ENCODE measurements around the gene CYFIP2.

Gene CYFIP2

DNA sequence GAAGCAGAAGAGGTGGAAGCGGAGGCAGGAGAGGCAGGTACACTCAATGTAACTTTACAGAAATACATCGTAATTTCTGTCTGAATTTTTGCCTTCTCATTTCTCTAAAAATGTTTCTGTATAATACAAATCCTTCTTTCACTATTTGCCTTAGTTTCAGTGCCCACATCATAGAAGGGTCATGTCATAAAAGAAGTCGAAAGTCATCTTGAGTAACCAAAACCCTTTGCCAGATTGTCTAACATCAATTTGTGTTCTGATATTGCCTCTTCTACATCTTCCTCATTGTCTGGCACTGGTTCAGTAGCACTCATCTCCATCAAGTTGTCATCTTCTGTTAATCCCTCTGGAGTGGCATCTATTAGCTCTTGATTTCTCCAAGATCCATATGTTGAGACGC lies 6.2 kb upstream of the CYFIP2 start:
- DNase-seq (ENCODE audit: insufficient read length, low spot score) (no peak), FAIRE-seq (no peak)
- TF ChIP-seq, protein P1, sequence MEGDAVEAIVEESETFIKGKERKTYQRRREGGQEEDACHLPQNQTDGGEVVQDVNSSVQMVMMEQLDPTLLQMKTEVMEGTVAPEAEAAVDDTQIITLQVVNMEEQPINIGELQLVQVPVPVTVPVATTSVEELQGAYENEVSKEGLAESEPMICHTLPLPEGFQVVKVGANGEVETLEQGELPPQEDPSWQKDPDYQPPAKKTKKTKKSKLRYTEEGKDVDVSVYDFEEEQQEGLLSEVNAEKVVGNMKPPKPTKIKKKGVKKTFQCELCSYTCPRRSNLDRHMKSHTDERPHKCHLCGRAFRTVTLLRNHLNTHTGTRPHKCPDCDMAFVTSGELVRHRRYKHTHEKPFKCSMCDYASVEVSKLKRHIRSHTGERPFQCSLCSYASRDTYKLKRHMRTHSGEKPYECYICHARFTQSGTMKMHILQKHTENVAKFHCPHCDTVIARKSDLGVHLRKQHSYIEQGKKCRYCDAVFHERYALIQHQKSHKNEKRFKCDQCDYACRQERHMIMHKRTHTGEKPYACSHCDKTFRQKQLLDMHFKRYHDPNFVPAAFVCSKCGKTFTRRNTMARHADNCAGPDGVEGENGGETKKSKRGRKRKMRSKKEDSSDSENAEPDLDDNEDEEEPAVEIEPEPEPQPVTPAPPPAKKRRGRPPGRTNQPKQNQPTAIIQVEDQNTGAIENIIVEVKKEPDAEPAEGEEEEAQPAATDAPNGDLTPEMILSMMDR (IDR thresholded peaks at IDR 0.05; ENCODE audit: insufficient read depth, missing control alignments), result no peak

DNA sequence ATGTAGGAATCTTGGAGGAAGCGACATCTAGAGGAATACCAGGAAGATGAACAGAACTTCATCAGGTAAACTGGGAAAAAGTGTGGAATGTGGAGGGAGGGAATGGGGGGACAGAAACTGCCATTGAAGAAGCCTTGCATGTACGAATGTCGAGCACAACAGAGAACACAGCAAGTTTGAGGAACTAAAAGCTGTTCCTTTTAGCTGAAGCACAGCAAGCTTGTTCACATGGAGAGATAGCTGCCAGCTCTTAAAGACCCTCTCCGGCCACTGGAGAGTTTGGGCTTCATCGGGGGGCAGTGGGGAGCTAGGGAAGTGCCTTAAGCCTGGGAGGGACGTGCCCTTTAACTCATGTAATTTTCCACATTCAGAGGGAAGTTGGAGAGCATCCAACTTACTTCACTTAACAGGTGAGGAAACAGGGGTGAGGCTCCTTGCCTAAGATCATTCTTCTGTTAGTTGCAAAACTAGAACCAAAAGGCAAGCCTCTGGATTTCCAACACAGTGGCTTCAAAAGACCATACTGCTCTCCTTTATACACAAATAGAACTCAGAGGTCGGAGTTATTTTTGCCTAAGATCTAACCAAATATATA lies 2.3 kb upstream of the CYFIP2 start:
- FAIRE-seq, result no peak
- no peak for DNase-seq (ENCODE audit: insufficient read length, low spot score)
- TF ChIP-seq, protein P1 (IDR thresholded peaks at IDR 0.05; ENCODE audit: insufficient read depth, missing control alignments), result no peak

DNA sequence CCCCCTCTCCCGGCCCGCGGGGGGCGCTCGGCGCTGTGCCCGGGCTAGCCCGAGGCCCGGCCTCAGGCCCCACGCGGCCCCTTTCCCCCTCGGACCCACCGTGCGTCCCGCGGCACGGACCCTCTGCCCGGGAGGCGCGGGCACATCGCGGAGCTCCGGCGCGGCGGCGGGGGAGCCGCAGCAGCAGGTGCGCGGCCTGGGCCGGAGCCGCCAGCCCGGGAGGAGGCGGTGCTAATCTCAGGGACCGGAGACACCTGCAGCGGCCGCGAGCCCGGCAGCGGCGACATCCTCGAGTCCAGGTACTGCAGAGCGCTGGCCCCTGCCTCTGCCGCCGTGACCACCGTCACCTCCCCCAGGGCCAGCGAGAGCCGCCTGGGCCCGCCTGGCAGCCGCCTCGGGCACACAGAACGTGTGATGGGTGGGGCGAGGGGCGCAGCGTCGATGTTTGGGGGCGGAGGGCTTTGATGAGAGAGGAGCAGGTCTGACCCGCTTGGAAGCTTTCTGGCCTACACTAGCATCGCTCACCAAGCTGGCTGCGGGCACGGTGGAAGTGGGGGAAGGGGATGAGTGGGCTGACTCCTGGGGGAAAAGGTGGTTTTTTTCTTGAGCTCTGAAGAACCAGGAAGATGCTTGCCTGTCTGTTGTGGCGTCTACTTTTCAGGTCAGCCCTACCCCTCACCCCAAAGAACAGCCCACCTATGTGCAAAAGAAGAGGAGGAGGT lies 524 bp downstream of the CYFIP2 start:
- DNase-seq (ENCODE audit: insufficient read length, low spot score), result no peak
- TF ChIP-seq, protein P1 (IDR thresholded peaks at IDR 0.05; ENCODE audit: insufficient read depth, missing control alignments), result no peak
- FAIRE-seq, result no peak

DNA sequence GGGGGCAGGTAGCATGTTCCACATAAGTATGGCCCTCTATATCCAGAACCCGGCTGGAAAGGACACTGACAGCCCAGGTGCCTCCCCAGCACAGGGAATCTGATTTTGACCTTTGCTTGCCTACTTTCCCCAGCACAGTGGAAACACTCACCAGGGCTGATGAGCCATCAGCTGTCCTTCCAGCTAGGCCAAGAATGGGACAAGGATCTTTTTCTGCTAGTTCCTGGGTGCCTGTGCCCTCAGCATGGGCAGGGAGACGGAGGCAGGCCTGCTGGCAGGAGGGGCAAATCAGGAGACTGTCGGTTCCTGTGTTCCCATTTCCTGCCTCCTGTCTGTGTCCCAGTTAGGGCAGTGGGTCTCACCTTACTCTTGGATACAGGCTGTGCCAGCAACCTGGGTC lies 1.1 kb downstream of the CYFIP2 start:
- TF ChIP-seq, protein P1 (IDR thresholded peaks at IDR 0.05; ENCODE audit: insufficient read depth, missing control alignments), result no peak
- FAIRE-seq, result no peak
- DNase-seq (ENCODE audit: insufficient read length, low spot score), result no peak

DNA sequence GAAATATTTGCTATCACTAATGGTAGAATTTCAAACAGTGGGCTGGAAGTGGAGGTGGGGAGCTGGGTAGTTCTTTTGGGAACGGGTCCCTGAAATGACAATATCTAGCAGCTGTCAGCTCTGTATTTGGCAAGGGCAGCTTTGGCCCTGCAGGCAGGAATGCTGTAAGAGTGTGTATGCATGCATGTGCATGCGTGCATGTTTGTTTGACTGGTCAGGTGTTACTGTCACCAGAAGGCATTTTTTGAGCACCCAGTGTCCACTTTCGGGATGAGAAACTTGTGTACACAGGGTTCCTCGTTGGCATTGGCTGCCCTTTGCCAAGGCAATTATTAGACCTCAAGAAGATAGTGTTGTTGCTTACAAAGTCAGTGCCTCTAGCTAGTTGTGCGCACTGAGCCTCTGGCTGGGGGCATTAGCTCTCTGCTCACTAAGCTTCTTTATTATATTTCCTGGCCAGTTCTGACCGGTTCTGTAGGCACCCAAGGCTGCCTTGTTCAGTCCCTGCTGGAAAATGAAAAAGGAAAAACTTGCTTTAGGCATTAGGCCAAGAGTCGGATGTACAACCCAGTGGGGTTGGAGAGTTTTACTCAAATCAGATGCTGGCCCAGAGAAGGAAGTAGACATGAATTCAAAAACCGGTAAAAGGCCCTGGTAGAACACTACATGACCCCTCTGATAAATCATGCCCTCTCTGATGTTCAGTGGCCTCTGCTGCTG lies 2.0 kb downstream of the CYFIP2 start:
- no peak for FAIRE-seq
- TF ChIP-seq, protein P1 (IDR thresholded peaks at IDR 0.05; ENCODE audit: insufficient read depth, missing control alignments), result no peak
- no peak for DNase-seq (ENCODE audit: insufficient read length, low spot score)

DNA sequence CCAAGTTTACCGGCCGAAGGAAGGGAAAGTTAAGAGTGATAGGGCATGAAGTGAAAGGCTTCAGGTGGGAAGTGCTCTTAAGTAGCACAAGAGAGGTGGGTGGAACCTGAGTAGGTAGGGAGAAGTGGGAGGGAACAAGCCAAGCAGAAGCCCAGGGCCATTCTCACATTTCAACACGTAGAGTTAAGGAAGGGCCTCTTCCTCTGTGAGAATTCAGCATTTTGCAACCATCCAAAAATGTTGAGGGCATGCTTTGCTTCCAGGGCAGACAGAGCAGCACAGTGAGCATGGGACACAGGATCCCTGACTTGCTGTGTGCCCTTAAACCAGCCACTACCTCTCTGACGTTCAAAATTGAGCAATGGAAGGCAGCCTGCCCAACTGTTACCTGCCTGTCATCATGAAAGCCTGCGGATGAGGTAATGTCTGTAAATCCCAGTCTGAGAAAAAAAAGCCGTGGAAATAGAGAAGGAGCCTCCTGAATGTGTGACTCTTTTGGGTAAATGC lies 3.3 kb downstream of the CYFIP2 start:
- FAIRE-seq, result no peak
- TF ChIP-seq, protein P1 (IDR thresholded peaks at IDR 0.05; ENCODE audit: insufficient read depth, missing control alignments), result no peak
- DNase-seq (ENCODE audit: insufficient read length, low spot score), result no peak

All from D721Med (cell line).